ENCODE data around the gene TRIM64C. TPM values are rescaled to one million over a fixed set of nuclear protein-coding genes. Genes with fewer than 3 reads are reported as not detected.
"Not testable (repeated sequence)": the region's sequence is repeated elsewhere in the genome, so short reads cannot be mapped to it uniquely, and the experiment has no call there.

TRIM64C gene
- polyA plus RNA-seq (2011; rRNA removed) (not detected in 2 replicates), polyA plus RNA-seq (2017; fragmentation: RNase III; extraction: RNeasy Plus Mini Kit Qiagen cat#74134 plus additional on column Dnase treatment) (not detected in 3 replicates), polyA minus RNA-seq (2011; rRNA and poly(A)+ RNA removed) (not detected in 2 replicates)
- not detected in 2 replicates for polyA plus RNA-seq (2012; cell fraction: cytosol; rRNA removed)
- not detected in 2 replicates for polyA plus RNA-seq (2012; cell fraction: nucleus; rRNA removed)

GRCh38 chr11:49059012-49059411 lies at the start of gene TRIM64C:
TRIM64C (minus strand) TSS chr11:49059112; CDS start chr11:49059112, 0 bp downstream.
- H3K4me1 ChIP-seq; H3K4me3 ChIP-seq; CTCF ChIA-PET; ATAC-seq; H3K9me3 ChIP-seq; H3K4me2 ChIP-seq; DNase-seq (ENCODE audit: low read depth in 1 of 2, low spot score in 1 of 2); FAIRE-seq; H3K27ac ChIP-seq; POLR2A ChIA-PET: not testable (repeated sequence)
- WGBS (ENCODE audit: missing lambda C conversion rate): 31% methylated on average over 5 of the region's 5 CpGs

GRCh38 chr11:49102356-49102755 lies 43.4 kb upstream of the TRIM64C start:
- H3K4me1 ChIP-seq; ATAC-seq; H3K4me2 ChIP-seq; CTCF ChIA-PET; POLR2A ChIA-PET; DNase-seq (ENCODE audit: low read depth in 1 of 2, low spot score in 1 of 2); H3K27ac ChIP-seq; H3K9me3 ChIP-seq; FAIRE-seq; H3K4me3 ChIP-seq: not testable (repeated sequence)
- 39% methylated on average over 22 of the region's 24 CpGs for WGBS (ENCODE audit: missing lambda C conversion rate)

GRCh38 chr11:49069897-49070296 lies 11.0 kb upstream of the TRIM64C start:
- H3K27ac ChIP-seq; FAIRE-seq; H3K4me2 ChIP-seq; DNase-seq (ENCODE audit: low read depth in 1 of 2, low spot score in 1 of 2); H3K4me3 ChIP-seq; H3K4me1 ChIP-seq; H3K9me3 ChIP-seq; POLR2A ChIA-PET; ATAC-seq: not testable (repeated sequence)
- 4% methylated on average over 5 of the region's 5 CpGs for WGBS (ENCODE audit: missing lambda C conversion rate)
- CTCF ChIA-PET: interaction anchor here (0.6 kb wide), 1 partner anchor 56 kb away, joined by 3 read pairs; no protein-coding TSS in a partner anchor

- DNase-seq (ENCODE audit: low read depth in 1 of 2, low spot score in 1 of 2); CTCF ChIA-PET; POLR2A ChIA-PET; H3K4me2 ChIP-seq; ATAC-seq; H3K4me1 ChIP-seq; H3K27ac ChIP-seq; H3K4me3 ChIP-seq; H3K9me3 ChIP-seq; FAIRE-seq: not testable (repeated sequence)
- 64% methylated on average over 26 of the region's 38 CpGs for WGBS (ENCODE audit: missing lambda C conversion rate)
Observed at GRCh38 chr11:49049821-49050220, 9.1 kb downstream of the TRIM64C start.

GRCh38 chr11:49048229-49048628 lies 10.7 kb downstream of the TRIM64C start:
- ATAC-seq; DNase-seq (ENCODE audit: low read depth in 1 of 2, low spot score in 1 of 2); CTCF ChIA-PET; H3K27ac ChIP-seq; H3K9me3 ChIP-seq; FAIRE-seq; H3K4me1 ChIP-seq; H3K4me3 ChIP-seq; POLR2A ChIA-PET; H3K4me2 ChIP-seq: not testable (repeated sequence)
- 56% methylated on average over 6 of the region's 28 CpGs for WGBS (ENCODE audit: missing lambda C conversion rate)
- TF ChIP-seq REST (IDR thresholded peaks at IDR 0.05): peak; percentile 33; the same call in 1 of the 2 replicates

- H3K27ac ChIP-seq; H3K4me3 ChIP-seq; FAIRE-seq; H3K4me1 ChIP-seq; H3K4me2 ChIP-seq; H3K9me3 ChIP-seq; CTCF ChIA-PET; ATAC-seq; DNase-seq (ENCODE audit: low read depth in 1 of 2, low spot score in 1 of 2); POLR2A ChIA-PET: not testable (repeated sequence)
- 0% methylated on average over 2 of the region's 2 CpGs for WGBS (ENCODE audit: missing lambda C conversion rate)
Observed at GRCh38 chr11:49028523-49028922, 30.4 kb downstream of the TRIM64C start, which contains the start of gene TRIM49B. TRIM49B (plus strand) TSS chr11:49028823; CDS start chr11:49031600, 2,777 bp downstream.

Small RNA genes lying within 50 kb of the gene (small RNA-seq; reads per million reads assigned to genes)
- 0 reads per million in 6 experiments for gene AC084851.1

Other genes with a start within 250 kb of the TRIM64C start
- gene TRIM51G, start 75.2 kb downstream of the TRIM64C start, polyA plus RNA-seq (2011; rRNA removed): not detected in 2 replicates
- gene TRIM51G, start 75.2 kb downstream of the TRIM64C start, polyA plus RNA-seq (2017; fragmentation: RNase III; extraction: RNeasy Plus Mini Kit Qiagen cat#74134 plus additional on column Dnase treatment): not detected in 3 replicates
- 0.04 TPM in 1 of 2 replicates, not detected in the other for gene TRIM49B, start 30.3 kb downstream of the TRIM64C start, polyA plus RNA-seq (2011; rRNA removed)
- gene TRIM49B, start 30.3 kb downstream of the TRIM64C start, polyA plus RNA-seq (2017; fragmentation: RNase III; extraction: RNeasy Plus Mini Kit Qiagen cat#74134 plus additional on column Dnase treatment): not detected in 3 replicates
- 0.14 and 0.21 TPM in 2 replicates for gene FOLH1, start 149.5 kb upstream of the TRIM64C start, polyA plus RNA-seq (2011; rRNA removed)
- not detected in 3 replicates for gene FOLH1, start 149.5 kb upstream of the TRIM64C start, polyA plus RNA-seq (2017; fragmentation: RNase III; extraction: RNeasy Plus Mini Kit Qiagen cat#74134 plus additional on column Dnase treatment)

Data from A549 (cell line).